SK-N-SH treated with all-trans-retinoic acid at 6 μM for 48 hours (cell line): ENCODE data around the gene ITPA.
"Not testable (repeated sequence)": the region's sequence is repeated elsewhere in the genome, so short reads cannot be mapped to it uniquely, and the experiment has no call there.

ENCODE experiments used
- ARNTL ChIP-seq: fragments of 450-650 bp; formaldehyde crosslinking; IDR thresholded peaks from 2 replicates; pipeline ENCODE4 v1.5.0; 2020; ENCODE audit warnings: low read depth, mild to moderate bottlenecking, moderate library complexity, borderline replicate concordance
- BACH2 ChIP-seq: fragments of 250-450 bp; sonication (Bioruptor Pico); IDR thresholded peaks from 2 replicates; pipeline ENCODE4 v1.9.0; 2021; ENCODE audit warnings: mild to moderate bottlenecking, borderline replicate concordance
- CSDC2 ChIP-seq: fragments of 250-450 bp; sonication (Bioruptor Pico); IDR thresholded peaks from 2 replicates; pipeline ENCODE4 v1.5.0; 2020; ENCODE audit warnings: mild to moderate bottlenecking, moderate library complexity
- PPARA ChIP-seq: fragments of 250-450 bp; sonication (Bioruptor Pico); IDR thresholded peaks from 2 replicates; pipeline ENCODE4 v1.5.0; 2020; ENCODE audit warnings: mild to moderate bottlenecking, borderline replicate concordance
- RARB ChIP-seq: fragments of 250-450 bp; sonication (Bioruptor Pico); IDR thresholded peaks from 2 replicates; pipeline ENCODE4 v1.8.0; 2021; ENCODE audit warnings: mild to moderate bottlenecking, moderate library complexity
- TCF4 ChIP-seq: fragments of 250-450 bp; sonication (Bioruptor Pico); IDR thresholded peaks from 2 replicates; pipeline ENCODE4 v1.8.0; 2021; ENCODE audit warnings: mild to moderate bottlenecking, moderate library complexity, borderline replicate concordance
- TOX ChIP-seq: fragments of 250-450 bp; sonication (Bioruptor Pico); IDR thresholded peaks from 2 replicates; pipeline ENCODE4 v1.8.0; 2021; ENCODE audit warnings: mild to moderate bottlenecking, moderate library complexity, borderline replicate concordance
- ZC3H10 ChIP-seq: fragments of 250-450 bp; sonication (Bioruptor Pico); IDR thresholded peaks from 2 replicates; pipeline ENCODE4 v1.5.1; 2021; ENCODE audit warnings: mild to moderate bottlenecking, moderate library complexity
- ZFP30 ChIP-seq: fragments of 450-650 bp; formaldehyde crosslinking; IDR thresholded peaks from 2 replicates; pipeline ENCODE4 v1.5.0; 2022; ENCODE audit warnings: mild to moderate bottlenecking, moderate library complexity
- ZNF565 ChIP-seq: fragments of 450-650 bp; formaldehyde crosslinking; conservative IDR thresholded peaks from 2 replicates; pipeline ENCODE4 v1.5.0; 2020; ENCODE audit warnings: low read depth, mild to moderate bottlenecking, moderate library complexity
- ZNF8 ChIP-seq: fragments of 450-650 bp; formaldehyde crosslinking; IDR thresholded peaks from 2 replicates; pipeline ENCODE4 v1.5.0; 2020; ENCODE audit warnings: mild to moderate bottlenecking, moderate library complexity
- TF ChIP-seq, protein P1 (sequence below): fragments of 250-450 bp; sonication (Bioruptor Pico); IDR thresholded peaks from 2 replicates; pipeline ENCODE4 v1.8.0; 2020; ENCODE audit warnings: mild to moderate bottlenecking, moderate library complexity, borderline replicate concordance
- TF ChIP-seq, protein P2 (sequence below): fragments of 250-450 bp; sonication (Bioruptor Pico); IDR thresholded peaks from 2 replicates; pipeline ENCODE4 v1.8.0; 2021; ENCODE audit warnings: low read depth, mild to moderate bottlenecking, moderate library complexity, borderline replicate concordance
- TF ChIP-seq, protein P3 (sequence below): fragments of 250-450 bp; sonication (Bioruptor Pico); IDR thresholded peaks from 2 replicates; pipeline ENCODE4 v1.5.1; 2021; ENCODE audit warnings: mild to moderate bottlenecking, moderate library complexity

DNA sequence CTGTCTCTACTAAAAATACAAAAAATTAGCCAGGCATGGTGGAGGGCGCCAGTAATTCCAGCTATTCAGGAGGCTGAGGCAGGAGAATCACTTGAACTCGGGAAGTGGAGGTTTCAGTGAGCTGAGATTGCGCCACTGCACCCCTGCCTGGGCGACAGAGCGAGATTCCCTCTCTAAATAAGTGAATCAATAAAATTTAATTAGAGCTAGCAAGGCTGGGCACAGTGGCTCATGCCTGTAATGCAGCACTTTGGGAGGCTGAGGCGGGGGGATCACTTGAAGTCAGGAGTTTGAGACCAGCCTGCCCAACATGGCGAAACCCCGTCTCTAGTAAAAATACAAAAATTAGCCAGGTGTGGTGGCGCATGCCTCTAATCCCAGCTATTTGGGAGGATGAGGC, 21.4 kb upstream of the ITPA start:
- TF ChIP-seq, protein P1, sequence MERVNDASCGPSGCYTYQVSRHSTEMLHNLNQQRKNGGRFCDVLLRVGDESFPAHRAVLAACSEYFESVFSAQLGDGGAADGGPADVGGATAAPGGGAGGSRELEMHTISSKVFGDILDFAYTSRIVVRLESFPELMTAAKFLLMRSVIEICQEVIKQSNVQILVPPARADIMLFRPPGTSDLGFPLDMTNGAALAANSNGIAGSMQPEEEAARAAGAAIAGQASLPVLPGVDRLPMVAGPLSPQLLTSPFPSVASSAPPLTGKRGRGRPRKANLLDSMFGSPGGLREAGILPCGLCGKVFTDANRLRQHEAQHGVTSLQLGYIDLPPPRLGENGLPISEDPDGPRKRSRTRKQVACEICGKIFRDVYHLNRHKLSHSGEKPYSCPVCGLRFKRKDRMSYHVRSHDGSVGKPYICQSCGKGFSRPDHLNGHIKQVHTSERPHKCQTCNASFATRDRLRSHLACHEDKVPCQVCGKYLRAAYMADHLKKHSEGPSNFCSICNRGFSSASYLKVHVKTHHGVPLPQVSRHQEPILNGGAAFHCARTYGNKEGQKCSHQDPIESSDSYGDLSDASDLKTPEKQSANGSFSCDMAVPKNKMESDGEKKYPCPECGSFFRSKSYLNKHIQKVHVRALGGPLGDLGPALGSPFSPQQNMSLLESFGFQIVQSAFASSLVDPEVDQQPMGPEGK (CRISPR knock-in tag), result not testable (repeated sequence)
- TF ChIP-seq RARB; BACH2 (CRISPR knock-in tag); PPARA; ZC3H10 (CRISPR knock-in tag); ZFP30 (CRISPR knock-in tag); CSDC2 (CRISPR knock-in tag); TCF4; ZNF8; ARNTL (CRISPR knock-in tag); TOX (CRISPR knock-in tag); ZNF565: not testable (repeated sequence)
- TF ChIP-seq, protein P2, sequence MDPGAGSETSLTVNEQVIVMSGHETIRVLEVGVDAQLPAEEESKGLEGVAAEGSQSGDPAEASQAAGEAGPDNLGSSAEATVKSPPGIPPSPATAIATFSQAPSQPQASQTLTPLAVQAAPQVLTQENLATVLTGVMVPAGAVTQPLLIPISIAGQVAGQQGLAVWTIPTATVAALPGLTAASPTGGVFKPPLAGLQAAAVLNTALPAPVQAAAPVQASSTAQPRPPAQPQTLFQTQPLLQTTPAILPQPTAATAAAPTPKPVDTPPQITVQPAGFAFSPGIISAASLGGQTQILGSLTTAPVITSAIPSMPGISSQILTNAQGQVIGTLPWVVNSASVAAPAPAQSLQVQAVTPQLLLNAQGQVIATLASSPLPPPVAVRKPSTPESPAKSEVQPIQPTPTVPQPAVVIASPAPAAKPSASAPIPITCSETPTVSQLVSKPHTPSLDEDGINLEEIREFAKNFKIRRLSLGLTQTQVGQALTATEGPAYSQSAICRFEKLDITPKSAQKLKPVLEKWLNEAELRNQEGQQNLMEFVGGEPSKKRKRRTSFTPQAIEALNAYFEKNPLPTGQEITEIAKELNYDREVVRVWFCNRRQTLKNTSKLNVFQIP (CRISPR knock-in tag), result not testable (repeated sequence)
- TF ChIP-seq, protein P3, sequence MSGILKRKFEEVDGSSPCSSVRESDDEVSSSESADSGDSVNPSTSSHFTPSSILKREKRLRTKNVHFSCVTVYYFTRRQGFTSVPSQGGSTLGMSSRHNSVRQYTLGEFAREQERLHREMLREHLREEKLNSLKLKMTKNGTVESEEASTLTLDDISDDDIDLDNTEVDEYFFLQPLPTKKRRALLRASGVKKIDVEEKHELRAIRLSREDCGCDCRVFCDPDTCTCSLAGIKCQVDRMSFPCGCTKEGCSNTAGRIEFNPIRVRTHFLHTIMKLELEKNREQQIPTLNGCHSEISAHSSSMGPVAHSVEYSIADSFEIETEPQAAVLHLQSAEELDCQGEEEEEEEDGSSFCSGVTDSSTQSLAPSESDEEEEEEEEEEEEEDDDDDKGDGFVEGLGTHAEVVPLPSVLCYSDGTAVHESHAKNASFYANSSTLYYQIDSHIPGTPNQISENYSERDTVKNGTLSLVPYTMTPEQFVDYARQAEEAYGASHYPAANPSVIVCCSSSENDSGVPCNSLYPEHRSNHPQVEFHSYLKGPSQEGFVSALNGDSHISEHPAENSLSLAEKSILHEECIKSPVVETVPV, result not testable (repeated sequence)
